Vagina (tissue), 2 donors: ENCODE results near the gene EML2. TPM values are rescaled to one million over a fixed set of nuclear protein-coding genes. Genes with fewer than 3 reads are reported as not detected.

Experiments used
- DNase-seq, 2 donors: peaks; one replicate each; pipeline ENCODE4 v3.0.0-alpha.2; 2017; ENCODE audit errors: extremely low spot score in 2 of 2
- H3K27ac ChIP-seq: fragments of 200-600 bp; sonication (generic); one replicate; pipeline ENCODE4 v1.5.1; 2019
- H3K27me3 ChIP-seq: fragments of 200-600 bp; sonication (generic); one replicate; pipeline ENCODE4 v1.5.1; 2019
- H3K36me3 ChIP-seq, 2 donors: fragments of 200-600 bp; sonication (generic); one replicate each; pipeline ENCODE4 v1.5.1; 2017 to 2019
- H3K4me1 ChIP-seq: fragments of 200-600 bp; sonication (generic); one replicate; pipeline ENCODE4 v1.5.1; 2019
- H3K4me3 ChIP-seq, 2 donors: fragments of 200-600 bp; sonication (generic); 1 replicate in 1 of 2; 2 replicates in 1 of 2; pipeline ENCODE4 v1.5.1; 2016 to 2019
- H3K9me3 ChIP-seq: fragments of 200-600 bp; sonication (generic); one replicate; pipeline ENCODE4 v1.5.1; 2019
- POLR2A ChIP-seq, 2 donors: fragments of 450-650 bp; IDR thresholded peaks; one replicate each; pipeline ENCODE4 v1.6.1; 2017; ENCODE audit warnings: antibody characterized with exemption in 2 of 2, mild to moderate bottlenecking in 2 of 2, moderate library complexity in 2 of 2
- POLR2AphosphoS5 ChIP-seq, 2 donors: sonication (generic); formaldehyde crosslinking; IDR thresholded peaks; one replicate each; pipeline ENCODE4 v1.9.0; 2017; ENCODE audit warnings: antibody characterized with exemption in 2 of 2, mild to moderate bottlenecking in 2 of 2, low read depth in 1 of 2; ENCODE audit not compliant: insufficient read depth in 1 of 2
- intact Hi-C: fragments of 100-400 bp; cut with DNase I; formaldehyde crosslinking; loops from one replicate; pipeline ENCODE4 v1.15.1; 2023
- total RNA-seq: library from RNA; depleted of rRNA; stranded (reverse); fragments of >200 nt; gene quantifications from one replicate; pipeline ENCODE4 v1.2.3, GENCODE V29; 2016
- TF ChIP-seq, protein P1 (sequence below), 3 experiments: fragments of 450-650 bp in 2 of 3; fragments of 200-600 bp in 1 of 3; sonication (generic) in 1 of 3; IDR thresholded peaks; one replicate each; pipeline ENCODE4 v1.5.1; 2017 to 2019; ENCODE audit warnings: antibody characterized with exemption in 3 of 3, mild to moderate bottlenecking in 2 of 3, moderate library complexity in 2 of 3

Gene EML2
- total RNA-seq, 1 donor from 2014 or later = 74.9 TPM

DNA sequence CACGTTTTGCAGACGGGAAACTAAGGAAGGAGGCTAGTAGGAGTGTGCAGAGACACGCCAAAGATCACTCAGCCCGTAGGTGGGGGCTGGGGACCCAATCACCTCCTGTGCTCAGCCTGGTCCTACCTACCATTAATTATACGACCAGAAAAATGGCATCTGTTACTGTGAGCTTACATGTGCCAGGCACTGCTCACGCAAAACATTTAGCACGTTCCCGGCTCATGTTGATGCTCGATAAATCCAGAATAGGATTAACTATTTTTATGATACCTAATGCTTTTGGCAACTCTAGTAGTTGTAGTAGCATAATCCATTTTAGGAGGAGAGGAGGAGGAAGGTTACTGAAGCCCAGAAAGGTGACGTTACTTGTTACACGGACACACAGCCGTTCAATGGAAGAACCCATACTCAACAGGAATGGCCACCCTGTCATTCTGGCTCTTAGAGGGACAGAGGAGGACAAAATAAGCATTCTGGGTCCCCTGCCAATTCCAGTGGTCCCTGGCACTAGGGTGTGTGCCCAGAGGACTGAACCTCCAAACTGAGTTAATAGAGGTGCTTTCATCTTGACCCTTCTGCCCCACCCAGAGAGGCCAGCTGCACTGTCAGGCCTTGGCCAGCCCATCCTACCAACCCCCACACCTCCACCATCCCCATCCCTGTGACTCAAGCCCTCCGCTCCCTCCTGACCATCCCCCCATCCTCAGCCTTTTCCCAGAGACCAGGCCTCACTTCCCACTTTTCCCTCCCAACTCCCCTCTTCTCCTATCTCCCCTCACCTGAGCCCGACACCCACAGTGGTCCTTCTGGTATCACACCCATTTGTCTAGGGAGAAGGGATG is 5.0 kb upstream of the EML2 start:
- intact Hi-C loops = loop anchor here (5.0 kb wide), 1 partner anchor 37 kb away; no protein-coding TSS in a partner anchor
- Histone ChIP-seq H3K36me3 (no peaks in the 10 kb centered on the region), H3K4me1 (peaks cover 51% of the 10 kb centered on the region), H3K9me3 (no peaks in the 10 kb centered on the region), H3K4me3 (no peak overlapping the region), H3K27ac (no peak overlapping the region), H3K27me3 (no peaks in the 10 kb centered on the region)
- DNase-seq = no peak
- TF ChIP-seq POLR2A (IDR thresholded peaks at IDR 0.05) = no peak
- no peak for TF ChIP-seq POLR2AphosphoS5 (IDR thresholded peaks at IDR 0.05; ENCODE audit: insufficient read depth in 1 of 2, low read depth in 1 of 2)
- TF ChIP-seq, protein P1, sequence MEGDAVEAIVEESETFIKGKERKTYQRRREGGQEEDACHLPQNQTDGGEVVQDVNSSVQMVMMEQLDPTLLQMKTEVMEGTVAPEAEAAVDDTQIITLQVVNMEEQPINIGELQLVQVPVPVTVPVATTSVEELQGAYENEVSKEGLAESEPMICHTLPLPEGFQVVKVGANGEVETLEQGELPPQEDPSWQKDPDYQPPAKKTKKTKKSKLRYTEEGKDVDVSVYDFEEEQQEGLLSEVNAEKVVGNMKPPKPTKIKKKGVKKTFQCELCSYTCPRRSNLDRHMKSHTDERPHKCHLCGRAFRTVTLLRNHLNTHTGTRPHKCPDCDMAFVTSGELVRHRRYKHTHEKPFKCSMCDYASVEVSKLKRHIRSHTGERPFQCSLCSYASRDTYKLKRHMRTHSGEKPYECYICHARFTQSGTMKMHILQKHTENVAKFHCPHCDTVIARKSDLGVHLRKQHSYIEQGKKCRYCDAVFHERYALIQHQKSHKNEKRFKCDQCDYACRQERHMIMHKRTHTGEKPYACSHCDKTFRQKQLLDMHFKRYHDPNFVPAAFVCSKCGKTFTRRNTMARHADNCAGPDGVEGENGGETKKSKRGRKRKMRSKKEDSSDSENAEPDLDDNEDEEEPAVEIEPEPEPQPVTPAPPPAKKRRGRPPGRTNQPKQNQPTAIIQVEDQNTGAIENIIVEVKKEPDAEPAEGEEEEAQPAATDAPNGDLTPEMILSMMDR (IDR thresholded peaks at IDR 0.05) = no peak

DNA sequence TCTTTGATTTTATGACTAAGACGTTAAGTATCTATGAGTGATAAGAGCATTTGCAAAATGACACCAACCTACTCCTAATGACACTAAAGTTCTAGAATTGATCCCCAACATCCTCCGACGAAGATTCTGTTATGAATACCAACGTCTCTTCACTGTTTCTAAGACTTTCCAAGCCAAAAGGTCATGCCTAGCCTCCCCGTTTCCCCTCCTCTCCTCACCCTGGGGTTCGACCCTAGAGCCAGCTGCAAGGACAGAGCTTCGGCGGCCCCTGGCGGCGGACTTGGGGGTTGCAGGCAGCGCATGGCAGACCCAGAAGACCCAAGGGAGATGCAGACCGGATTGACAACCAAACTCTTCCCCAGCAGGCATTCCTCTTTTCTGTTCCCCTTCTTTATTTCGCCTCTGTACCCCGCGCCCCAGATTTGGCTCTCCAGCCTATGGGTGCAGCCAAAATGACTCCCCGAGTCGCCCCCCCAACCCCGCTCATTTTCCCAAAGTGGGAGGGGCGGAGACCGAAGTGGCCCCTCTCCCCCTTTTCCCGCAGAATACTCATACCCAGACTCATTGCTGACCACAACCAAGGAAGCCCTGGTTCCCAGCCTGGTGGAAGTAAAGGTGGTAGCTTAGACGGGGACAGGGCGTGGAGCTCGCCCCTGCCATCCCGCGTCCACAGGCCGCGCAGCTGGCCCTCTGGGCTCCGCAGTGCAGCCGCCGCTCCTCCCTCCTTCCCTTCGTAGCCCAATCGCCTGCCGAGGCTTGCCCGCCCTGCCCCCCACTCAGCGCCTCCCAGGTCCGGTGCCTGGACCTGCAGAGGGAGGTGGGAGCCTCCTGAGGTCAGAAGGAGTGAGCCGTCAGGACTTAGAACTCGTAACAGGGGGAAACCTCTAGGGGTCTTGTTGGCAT is 4.1 kb upstream of the EML2 start:
- Histone ChIP-seq H3K27me3 (no peaks in the 10 kb centered on the region), H3K4me3 (peak overlapping the region in 1 of 2 donors; percentile 34), H3K27ac (no peak overlapping the region), H3K4me1 (peaks cover 59% of the 10 kb centered on the region), H3K36me3 (no peaks in the 10 kb centered on the region), H3K9me3 (no peaks in the 10 kb centered on the region)
- no peak for DNase-seq
- intact Hi-C loops = loop anchor here (5.0 kb wide), 1 partner anchor 36 kb away; no protein-coding TSS in a partner anchor
- TF ChIP-seq, protein P1 (IDR thresholded peaks at IDR 0.05) = peak; percentile 93 to 98 (median 96)
- TF ChIP-seq POLR2AphosphoS5 (IDR thresholded peaks at IDR 0.05; ENCODE audit: insufficient read depth in 1 of 2, low read depth in 1 of 2) = peak in 1 of 2 donors; percentile 75
- no peak for TF ChIP-seq POLR2A (IDR thresholded peaks at IDR 0.05)

DNA sequence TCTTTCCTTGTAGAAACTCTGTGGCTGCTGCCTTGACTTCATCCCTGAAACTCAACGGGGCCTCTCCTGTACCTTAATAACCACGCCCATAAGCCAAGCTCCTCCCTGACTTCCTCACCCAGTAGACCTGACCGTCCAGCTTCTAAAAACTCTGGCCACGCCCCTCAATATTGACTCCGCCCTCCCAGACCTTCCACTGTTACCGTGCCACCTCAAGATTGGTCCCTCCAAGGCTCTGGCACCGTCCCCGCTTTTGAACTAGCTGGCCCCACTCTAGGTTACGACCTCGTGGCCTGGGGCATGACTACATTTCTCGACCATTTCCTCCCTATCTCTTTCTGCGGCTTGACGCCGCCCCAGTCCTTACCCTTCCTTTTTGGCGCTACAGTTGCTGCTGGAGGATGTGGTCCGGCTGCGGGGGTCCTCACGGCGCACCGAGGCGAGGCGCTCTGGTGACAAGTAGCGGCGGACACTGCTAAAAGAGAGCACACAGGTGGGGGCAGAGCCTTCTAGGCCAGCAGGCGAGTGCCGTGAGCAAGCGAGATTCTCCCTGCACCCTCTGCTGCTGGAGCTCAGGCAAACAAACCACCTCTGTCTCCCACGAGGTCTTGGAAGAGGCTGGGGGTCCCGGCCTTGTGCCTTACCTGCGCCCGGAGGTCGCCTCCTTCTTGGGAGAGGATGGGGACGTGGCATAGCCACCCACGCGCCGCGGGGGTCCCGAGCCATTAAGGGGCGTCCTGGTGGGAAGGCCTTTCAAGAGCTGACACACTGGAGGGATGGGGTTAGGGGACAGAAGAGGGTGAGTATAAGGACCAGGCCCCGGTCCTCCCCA is 2.3 kb upstream of the EML2 start:
- Histone ChIP-seq H3K36me3 (no peaks in the 10 kb centered on the region), H3K4me1 (peaks cover 68% of the 10 kb centered on the region), H3K4me3 (peak overlapping the region; percentile 34 to 56), H3K27me3 (no peaks in the 10 kb centered on the region), H3K27ac (peak overlapping the region; percentile 77), H3K9me3 (no peaks in the 10 kb centered on the region)
- intact Hi-C loops = loop anchor here (1.0 to 5.0 kb wide), 2 partner anchors 34 to 117 kb away; no protein-coding TSS in a partner anchor
- no peak for DNase-seq
- TF ChIP-seq POLR2A (IDR thresholded peaks at IDR 0.05) = no peak
- peak; percentile 17 to 24 for TF ChIP-seq POLR2AphosphoS5 (IDR thresholded peaks at IDR 0.05; ENCODE audit: insufficient read depth in 1 of 2, low read depth in 1 of 2)
- TF ChIP-seq, protein P1 (IDR thresholded peaks at IDR 0.05) = no peak

DNA sequence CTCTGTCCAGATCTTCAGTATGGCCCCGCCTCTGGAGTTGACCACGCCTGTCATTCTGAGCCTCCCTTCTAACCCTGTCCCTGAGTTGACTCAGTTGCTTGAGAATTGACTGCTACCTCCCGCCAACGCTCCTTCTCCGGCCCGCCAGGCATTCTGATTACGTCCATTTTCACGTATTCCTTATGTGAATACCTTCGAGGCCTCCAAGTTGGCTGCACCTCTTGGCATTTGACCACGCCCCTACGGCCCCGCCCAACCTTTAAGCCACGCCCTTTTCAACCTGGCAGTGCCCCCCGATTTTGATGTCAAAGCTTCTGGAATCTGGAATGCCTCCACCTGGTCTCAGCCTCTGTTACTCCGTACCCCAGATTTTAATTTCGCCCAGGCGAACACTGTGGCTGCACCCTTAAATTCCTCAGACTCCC is 1.7 kb upstream of the EML2 start:
- Histone ChIP-seq H3K27ac (peak overlapping the region; percentile 77), H3K36me3 (no peaks in the 10 kb centered on the region), H3K27me3 (no peaks in the 10 kb centered on the region), H3K4me1 (peaks cover 62% of the 10 kb centered on the region), H3K4me3 (peak overlapping the region in 1 of 2 donors; percentile 56), H3K9me3 (no peaks in the 10 kb centered on the region)
- intact Hi-C loops = loop anchor here (5.0 kb wide), 1 partner anchor 34 kb away; no protein-coding TSS in a partner anchor
- DNase-seq = no peak
- TF ChIP-seq POLR2AphosphoS5 (IDR thresholded peaks at IDR 0.05; ENCODE audit: insufficient read depth in 1 of 2, low read depth in 1 of 2) = no peak
- no peak for TF ChIP-seq POLR2A (IDR thresholded peaks at IDR 0.05)
- TF ChIP-seq, protein P1 (IDR thresholded peaks at IDR 0.05) = no peak
